HG03460 (cell line): Measurements from ENCODE around the gene CHN1.

Experiments used
- ATAC-seq: cut with Tn5 transposase; IDR thresholded peaks from one replicate; pipeline ENCODE4 v1.9.1; 2021; ENCODE audit not compliant: unreplicated experiment

The CHN1 gene

DNA sequence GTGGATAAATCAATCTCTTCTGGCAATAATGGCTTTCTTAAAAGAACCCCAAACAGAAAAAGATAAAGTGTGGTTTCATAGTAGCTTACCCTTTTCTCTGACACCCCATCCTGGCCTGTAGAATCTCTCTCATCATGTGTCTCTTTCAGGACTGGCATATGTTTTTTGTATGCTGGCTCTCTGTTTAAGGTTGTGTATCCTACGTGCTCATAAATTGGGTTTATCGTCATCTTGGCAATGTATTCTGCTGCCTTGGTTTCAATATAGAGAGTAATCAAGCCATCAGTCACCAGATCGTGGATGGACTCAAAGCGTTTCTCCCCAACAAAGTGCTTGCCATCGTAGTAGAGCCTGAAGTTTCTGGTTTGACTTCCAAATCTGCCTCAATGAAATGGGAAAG lies 127.4 kb downstream of the CHN1 start:
- no peak for ATAC-seq

DNA sequence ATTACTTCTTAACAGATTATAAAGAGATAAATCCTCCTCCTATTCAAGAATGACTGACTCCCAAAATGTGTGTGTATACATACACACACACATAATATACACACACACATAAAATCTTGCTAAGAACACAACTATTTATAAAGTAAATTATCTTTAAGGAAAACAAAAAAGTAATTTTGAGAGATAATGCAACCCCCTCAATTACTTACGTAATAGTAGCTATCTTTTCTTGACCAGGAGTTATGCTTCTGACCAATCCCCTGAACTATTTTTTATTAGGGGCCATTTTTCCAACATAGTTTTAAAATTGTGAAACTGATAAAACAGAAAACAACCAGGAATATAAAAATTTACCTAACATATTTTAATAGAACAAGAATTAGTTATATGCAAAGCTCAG lies 127.9 kb downstream of the CHN1 start:
- ATAC-seq, result no peak

DNA sequence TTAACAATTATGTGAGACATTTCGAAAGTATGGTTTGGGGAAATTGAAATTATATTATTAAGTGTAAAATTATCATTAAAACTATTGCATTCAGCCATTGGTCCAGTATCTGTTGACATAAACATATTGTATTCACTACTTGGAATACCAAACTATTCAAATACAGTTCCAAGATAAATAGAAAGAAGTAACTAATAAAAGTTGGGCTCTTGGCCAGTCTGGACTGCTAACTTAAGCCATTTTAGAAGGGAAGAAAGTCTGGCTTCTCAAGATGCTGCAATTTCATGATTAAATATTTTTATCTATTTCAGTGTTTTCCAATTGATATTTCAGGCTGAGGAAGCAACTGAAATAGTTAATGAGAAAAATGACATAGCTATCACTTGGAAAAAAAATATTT lies 131.1 kb downstream of the CHN1 start:
- no peak for ATAC-seq

DNA sequence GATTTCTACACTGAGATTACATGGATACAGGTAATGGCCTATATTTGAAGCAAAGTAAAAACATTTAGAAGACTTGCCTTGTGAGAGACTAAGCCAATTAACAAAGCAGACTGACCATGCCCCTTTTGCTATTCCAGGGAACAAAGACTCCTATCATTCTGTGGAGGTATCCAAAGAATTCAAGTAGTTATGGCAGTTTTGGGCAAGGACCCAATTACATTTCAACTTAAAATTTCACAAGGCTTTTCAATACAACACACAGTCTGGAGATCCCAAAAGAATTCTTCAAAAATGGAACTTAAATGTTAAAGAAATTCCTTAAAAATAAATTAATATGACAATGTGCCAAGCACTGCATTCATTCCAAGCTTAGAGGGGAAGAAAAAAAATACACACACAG lies 131.7 kb downstream of the CHN1 start:
- ATAC-seq, result no peak

DNA sequence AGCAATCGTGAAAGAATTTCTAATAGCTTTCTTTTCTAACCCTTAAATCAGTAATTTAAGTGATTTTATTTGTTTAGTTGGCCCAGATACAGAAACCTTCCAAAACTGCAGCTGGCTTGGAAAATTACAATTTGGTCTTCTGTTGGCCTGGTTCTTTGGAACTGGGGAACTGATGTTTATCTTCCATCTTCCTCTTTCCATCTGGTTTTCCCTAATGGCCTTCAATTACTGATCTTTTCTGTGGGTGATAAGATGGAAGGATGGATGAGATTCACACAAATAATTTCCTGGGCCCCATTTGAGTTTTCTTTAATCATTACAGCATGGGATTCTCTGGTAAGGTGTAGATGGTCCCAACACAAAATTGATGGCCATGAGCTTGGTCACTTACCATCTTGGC lies 134.4 kb downstream of the CHN1 start:
- no peak for ATAC-seq

DNA sequence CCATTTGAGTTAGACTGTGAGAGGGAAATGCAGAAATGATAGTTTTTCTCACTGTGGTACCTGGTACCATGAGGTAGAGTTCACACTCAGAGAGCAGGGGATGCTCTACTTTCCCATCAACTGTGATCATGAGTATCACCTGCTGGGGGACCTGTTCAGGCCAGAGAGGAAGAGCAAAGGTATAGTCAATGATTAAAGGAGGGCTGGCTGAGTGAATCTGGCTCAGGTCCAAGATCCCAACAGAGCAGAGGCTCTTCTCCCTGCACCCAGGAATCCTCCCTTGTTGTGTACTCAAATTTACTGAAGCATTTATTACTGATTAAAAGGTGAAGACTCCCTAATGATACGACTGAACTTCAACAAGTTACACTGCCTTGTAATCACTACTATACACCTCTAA lies 136.3 kb downstream of the CHN1 start:
- ATAC-seq, result no peak

DNA sequence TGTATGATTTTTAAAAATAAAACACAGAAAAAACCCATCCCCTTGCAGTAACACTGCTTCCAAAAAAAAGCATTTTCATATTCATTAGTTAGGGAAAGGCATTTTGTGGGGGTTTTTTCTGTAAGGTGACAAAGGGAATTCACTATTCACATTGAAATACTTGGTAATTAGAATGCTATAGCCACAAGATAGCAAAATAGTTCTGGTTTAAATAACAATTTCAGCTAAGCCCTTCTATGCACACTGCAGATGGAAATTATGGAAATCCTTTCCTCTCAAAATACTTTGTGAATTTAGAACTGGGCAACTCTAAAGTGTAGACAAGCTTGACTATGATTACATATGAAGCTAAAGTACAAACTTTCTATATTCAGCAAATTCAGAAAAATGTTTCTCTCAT lies 138.8 kb downstream of the CHN1 start:
- no peak for ATAC-seq

DNA sequence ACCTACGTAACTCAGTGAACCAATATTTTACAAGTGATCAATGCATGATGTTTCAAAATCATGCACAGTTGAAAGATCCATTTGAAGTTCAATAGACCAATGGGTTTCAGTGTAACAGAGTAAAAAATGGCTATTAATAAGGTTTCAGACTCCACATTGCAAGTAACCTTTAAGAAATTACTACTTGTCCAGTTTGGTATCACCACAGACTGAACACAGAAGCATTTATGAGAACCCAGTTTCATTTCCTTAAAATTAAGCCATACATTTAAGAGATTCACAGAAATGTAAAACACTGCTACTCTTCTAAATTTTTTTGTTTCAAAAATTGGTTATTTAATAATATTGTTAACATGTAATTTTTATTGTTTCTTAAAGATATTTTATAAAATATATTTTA lies 142.0 kb downstream of the CHN1 start:
- ATAC-seq, result no peak

DNA sequence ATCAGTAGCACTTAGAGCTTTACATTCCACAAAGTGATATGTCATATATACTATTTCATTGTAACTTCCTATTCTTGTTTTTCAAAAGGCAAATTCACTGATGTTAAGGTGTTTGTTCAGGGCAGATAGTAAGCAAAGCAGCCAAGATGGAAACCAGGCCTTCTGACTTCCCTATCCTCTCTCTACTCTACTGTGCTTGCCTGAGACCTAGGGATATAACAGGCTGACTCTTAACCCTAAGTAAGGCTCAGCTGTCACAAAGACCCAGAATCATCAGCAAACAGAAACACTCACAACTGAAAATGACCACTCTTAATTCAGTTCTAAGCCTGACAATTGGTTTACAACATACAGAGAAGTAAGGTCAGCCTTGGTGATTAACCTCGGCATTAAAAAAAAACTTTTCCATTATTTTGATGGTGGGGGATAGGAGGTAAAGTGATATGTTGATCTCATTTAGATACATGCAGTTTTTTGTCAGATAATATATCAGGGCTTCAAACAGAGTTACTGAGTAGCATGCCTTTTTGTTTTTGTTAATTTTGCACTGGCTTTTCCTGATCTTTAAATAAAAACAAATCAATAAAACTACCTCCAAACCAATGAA lies 145.5 kb downstream of the CHN1 start:
- ATAC-seq, result no peak

DNA sequence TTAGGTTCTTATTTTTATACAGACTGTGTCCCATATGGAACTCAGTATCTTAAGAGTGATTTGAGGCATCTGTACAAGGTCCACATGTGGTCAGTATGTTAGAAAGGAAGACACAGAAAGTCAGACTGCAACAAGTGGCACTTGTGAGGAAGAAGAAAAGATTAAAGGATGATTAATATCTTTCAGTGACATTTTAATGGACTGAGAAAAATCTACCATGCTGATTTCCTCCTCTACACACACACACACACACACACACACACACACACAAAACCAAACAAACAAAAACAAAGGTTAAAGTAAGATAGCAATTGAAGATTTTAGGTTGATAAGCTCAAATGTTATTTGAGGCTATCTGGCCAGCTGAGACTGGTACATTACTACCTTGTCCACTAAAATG lies 146.4 kb downstream of the CHN1 start:
- no peak for ATAC-seq

DNA sequence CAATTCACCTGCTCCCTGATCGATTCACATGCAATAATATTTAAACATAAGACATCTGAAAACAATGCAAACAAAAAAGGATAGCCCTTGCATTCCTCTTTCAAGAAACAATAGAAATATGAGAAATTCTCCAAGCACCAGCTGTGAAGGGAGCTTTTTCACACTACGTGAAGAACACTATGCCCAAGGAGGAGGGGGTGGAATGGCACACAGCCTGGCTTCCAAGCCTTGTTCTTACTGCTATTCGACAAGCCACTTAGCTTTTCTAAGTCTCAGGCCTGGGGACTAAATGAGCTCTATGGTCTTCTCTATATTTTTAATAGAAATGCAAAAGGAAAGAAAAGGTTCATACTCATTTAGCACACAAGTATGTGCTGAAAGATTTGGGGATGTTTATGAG lies 148.7 kb downstream of the CHN1 start:
- ATAC-seq, result no peak

DNA sequence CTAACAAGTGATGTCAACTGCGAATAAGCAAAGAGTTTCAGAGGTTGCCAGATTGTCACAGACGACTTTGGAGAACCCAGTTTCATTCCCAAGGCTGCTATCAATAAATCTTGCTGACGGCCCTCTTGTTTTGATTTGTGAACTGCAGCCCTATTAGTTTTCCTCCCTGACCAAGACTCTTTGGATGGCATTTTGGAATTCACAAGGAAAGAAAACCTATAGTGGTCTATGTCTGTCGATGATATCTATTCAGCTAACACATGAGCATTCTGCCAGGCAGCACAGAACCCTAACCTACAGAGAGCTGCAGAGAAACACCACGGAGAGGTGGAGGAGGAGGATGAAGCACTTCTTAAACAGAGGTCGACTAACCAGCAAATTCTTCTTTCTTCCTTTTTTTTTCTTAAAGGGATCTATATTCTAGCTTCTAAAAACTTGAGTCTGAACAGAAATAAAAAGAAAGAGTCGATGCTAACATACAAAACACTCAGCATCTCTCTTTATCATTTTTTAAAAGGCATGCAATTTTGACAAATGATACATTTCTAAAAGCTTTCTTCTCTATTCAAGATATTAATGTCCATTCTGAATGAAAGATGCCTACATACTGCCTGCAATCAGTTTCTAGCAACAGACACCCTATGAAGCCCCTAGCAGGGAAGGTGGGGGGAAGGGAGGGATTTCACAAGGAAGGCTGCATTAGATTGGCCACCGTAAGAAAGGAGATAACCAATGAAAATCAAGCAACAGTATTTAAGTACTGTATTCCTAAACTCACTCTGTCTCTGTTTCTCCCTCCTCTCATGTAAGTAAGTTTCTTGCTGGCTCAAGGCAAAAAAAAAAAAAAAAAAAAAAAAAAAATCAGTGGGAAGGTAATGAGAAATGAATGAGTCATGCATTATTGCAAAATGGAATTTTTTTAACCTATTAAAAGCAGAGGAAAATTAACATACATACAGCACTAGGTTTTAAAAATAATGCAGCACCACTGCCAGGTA lies 157.9 kb downstream of the CHN1 start:
- no peak for ATAC-seq

DNA sequence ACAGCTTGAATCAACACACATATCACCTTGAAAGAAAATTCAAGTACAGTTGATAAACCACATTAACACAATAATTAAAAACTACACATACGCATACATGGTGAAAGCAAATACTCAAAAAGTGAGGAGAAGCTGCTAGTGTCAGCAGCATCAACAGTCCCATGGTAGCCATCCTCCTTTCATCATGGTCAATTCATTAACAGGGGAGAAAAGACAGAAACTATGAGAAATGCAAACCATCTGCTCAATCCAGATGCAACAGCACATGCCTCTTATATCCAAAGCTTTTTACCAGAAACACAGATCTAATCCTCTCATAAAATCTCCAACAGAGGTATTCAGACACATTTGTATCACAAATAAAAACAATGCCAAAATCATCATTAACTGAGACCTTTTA lies 159.0 kb downstream of the CHN1 start:
- ATAC-seq, result no peak

DNA sequence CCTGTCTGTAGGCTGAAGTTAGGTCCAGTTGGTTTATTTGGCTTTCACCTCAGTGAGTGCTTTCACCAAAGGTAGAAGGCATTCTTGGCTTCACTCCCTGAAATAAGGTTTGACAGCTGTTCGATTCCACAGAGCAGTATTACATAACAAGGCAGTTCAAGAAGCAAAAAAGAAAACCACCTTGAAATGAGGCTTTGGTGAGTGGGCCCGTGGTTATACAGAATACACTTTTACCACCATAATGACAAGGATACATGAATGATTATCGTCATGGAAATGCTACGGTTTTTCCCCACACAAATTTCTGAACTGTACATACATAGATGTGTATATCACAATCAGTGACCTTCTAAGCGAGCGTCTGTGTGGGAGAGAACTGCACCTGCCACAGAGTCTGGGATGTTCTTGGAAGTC lies 160.9 kb downstream of the CHN1 start:
- no peak for ATAC-seq

DNA sequence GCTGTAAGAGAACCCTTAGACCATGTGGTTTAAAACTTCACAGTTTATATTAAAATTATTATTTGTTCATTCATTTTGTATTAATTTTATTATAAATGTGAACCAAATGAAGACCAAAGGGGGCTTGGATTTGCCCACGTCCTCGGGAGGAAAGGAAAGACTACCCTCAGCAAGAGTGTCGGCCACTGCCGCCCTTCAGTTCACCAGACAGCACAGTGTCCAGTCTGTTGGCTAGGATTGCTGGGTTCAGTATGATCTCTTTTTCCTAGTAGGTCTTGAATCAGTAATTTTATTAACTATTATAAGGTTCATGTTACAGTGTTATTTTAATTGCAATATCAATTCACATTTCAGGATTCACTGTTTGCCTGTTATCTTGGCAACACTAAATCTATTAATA lies 162.7 kb downstream of the CHN1 start:
- no peak for ATAC-seq

DNA sequence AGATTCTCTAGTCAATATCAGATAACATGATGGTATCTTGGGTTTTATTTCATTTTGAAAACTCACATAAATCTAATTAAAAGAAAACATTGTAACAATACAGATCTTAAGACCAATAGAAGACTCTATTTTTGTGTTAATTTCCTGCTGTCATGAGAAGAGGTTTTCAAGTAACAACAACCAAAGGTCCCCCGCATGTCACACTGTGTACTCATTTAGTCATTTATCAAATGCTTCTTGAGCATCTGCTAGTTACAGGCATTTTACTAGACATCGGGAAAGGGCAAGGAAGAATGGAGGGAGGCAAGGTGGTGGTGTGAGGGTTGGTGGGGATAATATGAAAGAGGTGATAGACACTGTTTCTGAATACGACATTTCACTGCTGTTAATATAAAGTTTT lies 163.2 kb downstream of the CHN1 start:
- ATAC-seq, result no peak

DNA sequence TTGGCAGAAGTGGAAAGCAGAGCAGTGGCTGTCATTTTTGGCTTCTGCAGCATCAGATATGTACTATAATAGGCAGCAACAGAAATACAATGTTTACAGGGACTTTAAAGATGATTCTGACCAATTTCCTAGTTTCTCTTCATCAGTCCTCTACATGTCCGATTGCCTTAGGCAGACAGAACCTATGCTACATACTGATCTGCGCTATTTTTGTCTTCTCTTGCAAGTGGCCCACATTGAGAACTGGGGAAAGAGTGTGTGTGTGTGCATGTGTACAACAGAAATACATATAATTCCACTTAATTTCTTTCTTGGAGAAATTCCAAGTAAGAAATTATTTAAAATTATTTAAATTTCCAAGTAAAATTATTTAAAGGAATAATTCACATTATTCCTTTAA lies 163.8 kb downstream of the CHN1 start:
- no peak for ATAC-seq

DNA sequence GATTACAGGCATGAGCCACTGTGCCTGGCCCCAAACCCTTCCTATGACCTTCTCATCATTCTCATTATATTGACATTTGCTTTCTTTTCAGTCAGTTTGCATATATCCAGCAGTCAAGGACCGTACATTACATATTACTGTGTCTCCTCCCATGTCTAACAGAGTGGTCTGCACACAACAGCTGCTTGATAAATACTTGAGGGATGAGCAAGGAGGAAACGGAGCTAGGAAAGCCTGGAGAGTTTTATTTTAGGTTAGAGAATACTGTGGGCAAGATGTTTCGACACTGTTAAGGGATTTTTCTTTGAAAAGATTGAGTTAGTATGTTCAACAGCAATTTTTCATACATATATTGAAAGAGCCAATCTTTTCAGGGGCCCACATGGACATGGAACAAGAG lies 164.7 kb downstream of the CHN1 start:
- no peak for ATAC-seq

DNA sequence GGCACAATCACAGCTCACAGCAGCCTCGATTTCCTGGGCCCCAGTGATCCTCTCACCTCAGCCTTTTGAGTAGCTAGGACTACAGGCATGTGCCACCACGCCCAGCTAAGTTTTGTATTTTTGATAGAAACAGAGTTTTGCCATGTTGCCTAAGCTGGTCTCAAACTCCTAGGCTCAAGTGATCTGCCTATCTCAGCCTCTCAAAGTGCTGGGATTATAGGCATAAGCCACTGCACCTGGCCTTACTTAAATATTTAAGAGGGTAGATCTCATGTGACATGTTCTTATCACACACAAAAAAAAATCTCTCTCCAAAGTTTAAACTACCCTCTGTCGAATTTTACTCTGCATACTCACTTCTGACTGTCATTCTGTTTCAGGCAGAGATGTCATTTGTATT lies 165.5 kb downstream of the CHN1 start:
- ATAC-seq, result no peak

DNA sequence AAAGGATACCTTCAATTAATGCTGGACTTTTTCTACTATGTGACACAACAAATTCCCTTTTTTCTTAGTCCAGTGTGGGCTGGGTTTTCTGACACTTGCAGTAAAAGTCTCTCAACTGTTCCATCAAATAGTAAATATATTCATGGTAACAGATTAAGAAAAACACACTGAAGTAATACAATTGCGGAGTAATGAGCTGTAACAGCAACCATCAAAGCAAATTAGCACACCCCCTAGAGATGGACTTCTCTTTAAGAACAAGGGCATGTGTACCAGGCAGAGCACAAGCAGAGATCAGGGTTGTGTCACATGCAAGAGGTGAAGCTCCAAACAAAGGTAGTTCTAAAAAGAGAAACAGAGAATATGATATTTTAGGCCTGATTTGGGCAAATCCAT lies 168.2 kb downstream of the CHN1 start:
- no peak for ATAC-seq

DNA sequence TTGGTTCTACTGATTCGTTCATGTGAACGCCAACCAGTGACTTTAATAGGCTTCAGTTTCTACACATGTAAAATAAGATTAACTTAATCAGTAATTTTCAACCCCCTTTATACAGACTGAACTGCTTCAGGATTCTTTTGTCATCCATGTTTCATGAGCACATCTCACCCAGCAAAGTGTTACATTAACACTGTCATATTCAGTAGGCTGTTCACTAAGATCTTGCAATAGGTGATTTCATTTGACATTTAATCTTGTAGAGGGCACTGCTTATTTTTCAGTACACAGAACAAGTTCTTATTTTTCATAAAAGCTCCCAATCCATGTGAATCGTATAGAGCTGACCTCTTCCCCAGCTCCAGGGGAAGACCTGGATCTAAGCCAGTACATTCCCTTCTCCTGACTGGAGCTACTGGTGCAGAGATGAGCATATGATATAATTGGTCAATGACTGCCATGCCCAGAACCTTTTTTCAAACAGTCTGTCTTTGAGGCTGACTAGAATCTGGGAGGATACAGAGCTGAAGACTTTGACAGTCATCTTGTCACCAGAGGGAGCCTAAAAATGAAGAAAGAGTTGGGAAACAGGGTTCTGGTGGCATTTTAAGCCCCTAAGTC lies 168.7 kb downstream of the CHN1 start:
- ATAC-seq, result no peak

DNA sequence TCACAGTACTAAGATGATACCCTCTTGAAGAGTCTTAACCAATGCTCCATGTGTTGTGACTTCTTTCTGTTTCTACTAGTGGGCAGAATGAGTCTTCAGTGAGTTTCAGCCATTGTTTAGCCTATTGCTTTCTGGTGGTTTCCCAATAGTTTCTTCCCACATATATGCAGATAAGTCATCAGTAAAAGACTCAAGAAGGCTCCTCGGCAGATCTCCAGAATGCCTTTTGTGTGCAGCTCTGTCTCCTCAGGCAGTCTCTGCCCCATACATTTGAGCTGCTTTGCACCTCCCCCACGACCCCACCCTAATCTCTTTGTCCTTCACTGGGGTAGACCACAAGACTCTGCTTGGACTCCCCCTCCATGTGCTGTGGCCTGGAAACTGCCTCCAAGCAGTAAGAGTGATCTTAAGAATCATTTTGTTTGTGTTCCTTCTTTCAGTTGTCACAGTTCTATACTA lies 169.4 kb downstream of the CHN1 start:
- no peak for ATAC-seq
